HepG2 (cell line): Measurements from ENCODE around the gene ARHGAP15. TPM values are rescaled to one million over a fixed set of nuclear protein-coding genes. Genes with fewer than 3 reads are reported as not detected.

Experiments
- ATAC-seq: fragments of 200-7000 bp; cut with Tn5 transposase; 3 replicates; pipeline ENCODE4 v1.9.1; 2020; ENCODE audit warnings: mild to moderate bottlenecking, moderate library complexity
- BruUV-seq: library from RNA; stranded (reverse); fragments of 400-500 nt; replicated peaks from 2 replicates; lab custom pipeline; 2021; lab: Mats Ljungman, UMichigan
- CTCF ChIA-PET: fragments of 300-600 bp; formaldehyde crosslinking; extraction: SDS; loops from one replicate; lab custom pipeline; 2021; ENCODE audit warnings: low total read pairs, inconsistent platforms, low intra/inter-chr PET ratio; lab: Yijun Ruan, JAX
- POLR2A ChIA-PET: fragments of 350-600 bp; sonication (Branson Sonifier 250); formaldehyde crosslinking; loops from one replicate; lab custom pipeline; 2020; ENCODE audit warnings: antibody characterized with exemption, inconsistent platforms; lab: Yijun Ruan, JAX
- DNase-seq: peaks from one replicate; pipeline ENCODE4 v3.0.0-alpha.2; 2015; ENCODE audit warnings: low spot score
- FAIRE-seq: peaks from 3 replicates; lab custom pipeline; 2011; peaks lifted over from hg19 to GRCh38; lab: Jason Lieb, UNC
- H2AFZ ChIP-seq: one replicate; pipeline ENCODE4 v1.6.1; 2011; ENCODE audit warnings: low read length, inconsistent platforms
- H3K27ac ChIP-seq: fragments of 300-600 bp; 3 replicates; pipeline ENCODE4 v1.8.0; 2011; ENCODE audit warnings: mixed run types, mild to moderate bottlenecking, mixed read lengths, low read length, inconsistent platforms; ENCODE audit not compliant: insufficient read depth; ENCODE audit errors: extremely low read length
- H3K27me3 ChIP-seq, 2 experiments: fragments of 200-600 bp in 1 of 2; 2 replicates in 1 of 2; 3 replicates in 1 of 2; pipeline versions ENCODE4 v1.6.0 to v1.8.0; 2011; ENCODE audit warnings: low read length in 2 of 2, mild to moderate bottlenecking in 2 of 2, moderate library complexity in 2 of 2, inconsistent platforms in 1 of 2; ENCODE audit not compliant: insufficient read depth in 2 of 2, control insufficient read depth in 1 of 2
- H3K36me3 ChIP-seq, 2 experiments: fragments of 200-600 bp in 1 of 2; replicated peaks in 1 of 2; 2 replicates in 1 of 2; 3 replicates in 1 of 2; pipeline versions ENCODE4 v1.5.1 to v1.8.0; 2011; ENCODE audit warnings: low read length in 2 of 2, inconsistent platforms in 1 of 2; ENCODE audit not compliant: insufficient read depth in 2 of 2, control insufficient read depth in 1 of 2
- H3K4me1 ChIP-seq: 2 replicates; pipeline ENCODE4 v1.5.1; 2012; ENCODE audit warnings: low read length, inconsistent platforms; ENCODE audit not compliant: insufficient read depth
- H3K4me2 ChIP-seq: 2 replicates; pipeline ENCODE4 v1.6.0; 2011; ENCODE audit warnings: low read depth, low read length, inconsistent platforms
- H3K4me3 ChIP-seq, 3 experiments: fragments of 200-600 bp in 1 of 3; sonication (generic), shearing (Covaris generic) in 1 of 3; replicated peaks in 1 of 3; 2 replicates each; pipeline ENCODE4 v1.5.1; 2011 to 2016; ENCODE audit warnings: low read length in 3 of 3, inconsistent platforms in 2 of 3, low read depth in 2 of 3, mild to moderate bottlenecking in 2 of 3, control low read depth in 1 of 3, mixed read lengths in 1 of 3; ENCODE audit not compliant: insufficient read depth in 1 of 3
- H3K79me2 ChIP-seq: one replicate; pipeline ENCODE4 v1.6.1; 2011; ENCODE audit warnings: low read length, inconsistent platforms; ENCODE audit not compliant: insufficient read depth
- H3K9ac ChIP-seq: 2 replicates; pipeline ENCODE4 v1.6.0; 2011; ENCODE audit warnings: mild to moderate bottlenecking, low read depth, low read length, inconsistent platforms; ENCODE audit not compliant: insufficient read depth
- H3K9me3 ChIP-seq: 2 replicates; pipeline ENCODE4 v1.5.1; 2012; ENCODE audit warnings: mild to moderate bottlenecking, low read length
- H4K20me1 ChIP-seq: 2 replicates; pipeline ENCODE4 v1.6.0; 2011; ENCODE audit warnings: inconsistent platforms, mild to moderate bottlenecking, low read length, moderate library complexity; ENCODE audit not compliant: insufficient read depth
- ATF4 ChIP-seq, 2 experiments: fragments of 450-650 bp in 1 of 2; sonication (generic) in 1 of 2; formaldehyde crosslinking; IDR thresholded peaks; 2 replicates each; pipeline versions ENCODE4 v1.5.0 to v1.8.0; 2020 to 2022; ENCODE audit warnings: mild to moderate bottlenecking in 1 of 2, missing genetic modification reagents in 1 of 2
- BCL6 ChIP-seq: IDR thresholded peaks from 2 replicates; pipeline ENCODE4 v1.6.1; 2016; ENCODE audit warnings: missing genetic modification reagents, missing compliant biosample characterization
- HNRNPL ChIP-seq: fragments of 200-400 bp; formaldehyde crosslinking; IDR thresholded peaks from 2 replicates; pipeline ENCODE4 v1.6.1; 2017; ENCODE audit warnings: mild to moderate bottlenecking, low read depth, low read length
- KDM6A ChIP-seq: IDR thresholded peaks from 2 replicates; pipeline ENCODE4 v1.6.1; 2016; ENCODE audit warnings: low read depth
- PTBP1 ChIP-seq: fragments of 200-400 bp; formaldehyde crosslinking; IDR thresholded peaks from 2 replicates; pipeline ENCODE4 v1.6.1; 2018; ENCODE audit warnings: low read length, low read depth; ENCODE audit not compliant: poor library complexity, severe bottlenecking
- SNAPC4 ChIP-seq: sonication (generic); formaldehyde crosslinking; IDR thresholded peaks from 2 replicates; pipeline ENCODE4 v1.4.0; 2020; ENCODE audit warnings: mild to moderate bottlenecking, missing genetic modification reagents
- TRIM24 ChIP-seq: sonication (generic); formaldehyde crosslinking; IDR thresholded peaks from 2 replicates; pipeline ENCODE4 v1.8.0; 2022; ENCODE audit warnings: mild to moderate bottlenecking, missing genetic modification reagents
- ZNF276 ChIP-seq: sonication (generic); formaldehyde crosslinking; IDR thresholded peaks from 2 replicates; pipeline ENCODE4 v1.4.0; 2020; ENCODE audit warnings: mild to moderate bottlenecking, low read depth, missing genetic modification reagents
- ZNF3 ChIP-seq: IDR thresholded peaks from 2 replicates; pipeline ENCODE4 v1.7.0; 2017; ENCODE audit warnings: inconsistent platforms
- ZNF350 ChIP-seq: sonication (generic); formaldehyde crosslinking; IDR thresholded peaks from 2 replicates; pipeline ENCODE4 v1.4.0; 2020; ENCODE audit warnings: mild to moderate bottlenecking, low read depth, missing genetic modification reagents, borderline replicate concordance
- ZNF564 ChIP-seq: sonication (generic); formaldehyde crosslinking; IDR thresholded peaks from 2 replicates; pipeline ENCODE4 v1.8.1; 2023; ENCODE audit warnings: mild to moderate bottlenecking, missing genetic modification reagents
- ZNF639 ChIP-seq: conservative IDR thresholded peaks from 2 replicates; pipeline ENCODE4 v1.6.1; 2018; ENCODE audit warnings: missing genetic modification reagents
- ZNF766 ChIP-seq: sonication (generic); formaldehyde crosslinking; IDR thresholded peaks from 2 replicates; pipeline ENCODE4 v1.5.0; 2020; ENCODE audit warnings: missing genetic modification reagents, borderline replicate concordance
- WGBS: methylation state at CpG from one replicate; pipeline ENCODE4 v1.1.6; 2017; ENCODE audit warnings: low lambda C conversion rate; 5-methylcytosine and 5-hydroxymethylcytosine counted together
- in situ Hi-C: cut with HindIII; loops from 2 replicates; pipeline ENCODE4 v1.10.0; 2017; ENCODE audit warnings: low pct_unique_long_range_greater_than_20kb; ENCODE audit not compliant: extremely low pct_ligation_motif_present
- intact Hi-C: fragments of 100-400 bp; cut with micrococcal nuclease; formaldehyde crosslinking; loops from one replicate; pipeline ENCODE4 v1.10.0; 2022; ENCODE audit not compliant: unreplicated experiment
- polyA plus RNA-seq, 8 experiments: library from polyadenylated mRNA; depleted of rRNA in 3 of 8; stranded (reverse) in 7 of 8; unstranded in 1 of 8; fragments of >200 nt; fragmentation: Illumina TruSeq in 4 of 8; extraction: Trizol in 4 of 8; gene quantifications; 2 replicates each; pipeline versions ENCODE4 v1.2.1 to v1.2.3, GENCODE V29; 2011 to 2016; ENCODE audit warnings: low read depth in 4 of 8, missing spikeins in 1 of 8, mixed read lengths in 1 of 8; ENCODE audit not compliant: insufficient read depth in 1 of 8
- total RNA-seq, 5 experiments: library from RNA; depleted of rRNA; stranded (reverse); fragments of >200 nt; fragmentation: Illumina TruSeq; extraction: Trizol; gene quantifications; 2 replicates each; pipeline ENCODE4 v1.2.3, GENCODE V29; 2016; ENCODE audit warnings: low read depth in 1 of 5
- TF ChIP-seq, protein P1 (sequence below): IDR thresholded peaks from 2 replicates; pipeline ENCODE4 v1.6.1; 2016; ENCODE audit warnings: missing genetic modification reagents, missing compliant biosample characterization

ARHGAP15 gene
- total and polyA plus RNA-seq, 2 of the 13 experiments (the other 11 are each of a cell fraction or from before 2014, with no cell fraction given), result 0.04 TPM; not detected in 1

- Histone ChIP-seq H3K27ac (no peak overlapping the region), H3K4me3 (no peak overlapping the region), H3K4me2 (no peak overlapping the region), H4K20me1 (no peaks in the 10 kb centered on the region), H3K4me1 (no peaks in the 10 kb centered on the region), H3K9ac (no peak overlapping the region), H3K9me3 (no peaks in the 10 kb centered on the region), H3K79me2 (no peaks in the 10 kb centered on the region), H3K27me3 (no peaks in the 10 kb centered on the region), H3K36me3 (no peaks in the 10 kb centered on the region), H2AFZ (no peak overlapping the region)
- FAIRE-seq (no peak), DNase-seq (no peak), ATAC-seq (no peak)
- BruUV-seq, result no TSS peak
- ChIA-PET POLR2A (no interaction called here), CTCF (no interaction called here)
- intact Hi-C loops (no loop called here), in situ Hi-C loops (no loop called here)
- WGBS, result 1% methylated on average over 5 of the region's 5 CpGs
- TF ChIP-seq KDM6A (CRISPR knock-in tag), result no peak
- no peak for TF ChIP-seq HNRNPL
- TF ChIP-seq, protein P1, sequence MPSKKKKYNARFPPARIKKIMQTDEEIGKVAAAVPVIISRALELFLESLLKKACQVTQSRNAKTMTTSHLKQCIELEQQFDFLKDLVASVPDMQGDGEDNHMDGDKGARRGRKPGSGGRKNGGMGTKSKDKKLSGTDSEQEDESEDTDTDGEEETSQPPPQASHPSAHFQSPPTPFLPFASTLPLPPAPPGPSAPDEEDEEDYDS (CRISPR knock-in tag), result no peak
- TF ChIP-seq PTBP1, result no peak
- TF ChIP-seq ZNF639 (CRISPR knock-in tag), result no peak
- no peak for TF ChIP-seq ZNF350 (CRISPR knock-in tag)
- TF ChIP-seq ZNF766 (CRISPR knock-in tag), result no peak
- TF ChIP-seq ZNF276 (CRISPR knock-in tag), result no peak
- TF ChIP-seq ZNF564, result no peak
- TF ChIP-seq ZNF3, result no peak
- TF ChIP-seq ATF4 (CRISPR knock-in tag; IDR thresholded peaks at IDR 0.05), result no peak
- no peak for TF ChIP-seq TRIM24 (CRISPR knock-in tag)
- no peak for TF ChIP-seq SNAPC4
- no peak for TF ChIP-seq BCL6 (CRISPR knock-in tag)
Measured at GRCh38 chr2:143440411-143441012, 311.3 kb downstream of the ARHGAP15 start.
